Stimulated activated CD4-positive, alpha-beta T cell treated with anti-CD3 and anti-CD28 coated beads, Interleukin-1b, Interleukin-23, amount 100 ng/mL, for 48 hours (primary cell): Measurements from ENCODE around the gene ILKAP.

Experiments used
- DNase-seq: peaks from one replicate; pipeline ENCODE4 v3.0.0-alpha.2; 2020

ILKAP gene

DNA sequence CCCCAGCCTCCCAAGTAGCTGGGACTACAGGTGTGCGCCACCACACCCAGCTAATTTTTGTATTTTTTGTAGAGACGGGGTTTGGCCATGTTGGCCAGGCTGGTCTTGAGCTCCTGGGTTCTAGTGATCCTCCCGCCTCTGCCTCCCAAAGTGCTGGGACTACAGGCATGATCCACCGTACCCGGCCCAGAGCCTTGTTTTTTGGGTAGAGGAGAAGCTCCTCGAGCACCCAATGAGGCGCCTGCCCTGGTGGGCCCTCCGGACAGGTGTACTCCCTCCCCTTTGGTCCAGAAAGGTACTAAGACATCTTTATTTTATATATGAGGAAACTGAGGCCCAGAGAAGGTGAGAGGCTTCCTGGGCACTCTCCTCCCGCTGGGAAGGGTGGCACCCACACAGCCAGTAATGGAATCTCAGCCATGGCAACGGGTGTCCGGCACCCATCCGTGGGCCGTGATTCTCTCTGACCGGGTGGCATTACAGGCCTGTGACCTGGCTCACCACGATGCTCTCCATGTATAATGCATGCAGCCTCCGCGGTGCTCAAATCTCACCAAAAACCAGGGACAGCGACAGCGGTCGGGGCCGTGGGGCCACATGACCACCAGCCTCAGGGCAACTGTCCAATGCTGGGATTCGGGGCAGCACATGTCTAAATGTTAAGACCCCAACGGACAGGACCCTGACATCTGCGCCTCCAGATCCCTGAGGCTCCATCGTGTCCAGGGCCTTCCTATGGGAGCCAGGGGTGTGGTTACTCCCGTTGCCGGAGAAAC, 81.8 kb downstream of the ILKAP start:
- no peak for DNase-seq

DNA sequence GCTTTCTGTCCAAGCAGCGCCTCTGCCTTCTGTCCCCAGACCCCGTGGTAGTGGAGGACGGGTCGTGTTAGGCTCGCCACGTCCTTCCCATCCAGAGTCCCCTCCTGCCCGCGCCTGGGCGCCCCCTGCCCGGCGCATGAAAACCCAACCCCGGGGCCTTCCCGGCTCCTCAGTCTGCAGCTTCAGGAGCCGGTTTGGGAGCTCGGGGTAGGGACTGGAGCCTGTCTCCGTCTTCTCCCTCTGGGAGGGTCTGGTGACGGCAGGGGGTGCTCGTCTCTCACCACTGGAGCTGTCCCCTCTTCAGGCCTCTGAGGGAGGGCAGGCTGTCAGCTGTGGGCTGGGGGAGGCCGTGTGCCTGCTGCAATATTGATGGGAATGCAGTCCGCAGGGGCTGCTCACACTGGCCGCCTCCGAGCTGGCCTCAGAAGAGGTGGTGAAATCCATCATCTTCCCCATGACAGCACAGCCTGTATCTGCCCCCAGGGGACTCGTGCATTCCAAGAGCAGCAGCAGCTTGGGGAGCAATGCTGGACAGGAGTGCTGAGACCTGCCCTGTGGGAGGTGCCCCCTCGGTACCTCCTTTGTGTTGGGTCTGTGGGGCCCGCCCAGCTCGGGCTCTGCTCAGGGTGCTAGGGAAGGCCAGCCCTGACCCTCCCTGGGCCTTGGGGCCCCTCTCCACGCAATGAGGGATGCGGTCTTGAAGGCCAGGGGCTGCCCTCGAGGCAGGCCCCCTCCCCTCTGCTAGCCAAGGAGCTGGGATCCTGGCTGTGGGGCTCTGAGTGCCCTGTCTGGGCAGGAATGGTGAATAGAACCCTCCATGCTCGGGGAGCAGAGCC, 82.8 kb downstream of the ILKAP start:
- no peak for DNase-seq
